Left colon (tissue), 2 donors: ENCODE measurements around the gene TRO. TPM values are rescaled to one million over a fixed set of nuclear protein-coding genes. Genes with fewer than 3 reads are reported as not detected.

Experiments
- ATAC-seq: fragments of 200-7000 bp; cut with Tn5 transposase; one replicate; pipeline ENCODE4 v1.9.1; 2020; ENCODE audit warnings: mild to moderate bottlenecking, moderate library complexity
- DNase-seq, 2 donors: peaks; one replicate each; pipeline ENCODE4 v3.0.0-alpha.2; 2020
- intact Hi-C, 2 donors: fragments of 100-400 bp; cut with DNase I in 1 of 2; cut with micrococcal nuclease in 1 of 2; formaldehyde crosslinking; loops; one replicate each; pipeline versions ENCODE4 v1.11.2 to v1.14.0; 2022; cut with DNase I, micrococcal nuclease
- long read RNA-seq: library from polyadenylated mRNA; unstranded; transcript quantifications from one replicate; pipeline ENCODE4 v2.0.0, GENCODE V29; 2021
- total RNA-seq, 2 donors: library from RNA; stranded (reverse); fragmentation: NEBNext Ultra II Directional; extraction: Animal tissue kit (Norgen Biotek cat#: 25700); gene quantifications; one replicate each; pipeline ENCODE4 v1.2.1, GENCODE V29; 2021
- donor health status: DM: no; HTN: no; CAD: no.
- donor health status: DM: yes; HTN: yes; CAD: no.

The TRO gene
- 1 to 10 TPM; 1.5 to 2.1 TPM for total RNA-seq
- long read RNA-seq = 0 reads

GRCh38 chrX:54920610-54921426 lies at the start of gene TRO:
TRO (plus strand) TSS chrX:54920824; CDS start chrX:54922247, 1,423 bp downstream.
- ATAC-seq = no peak
- intact Hi-C loops = no loop called here
- DNase-seq = no peak

GRCh38 chrX:54885740-54886139 lies 34.9 kb upstream of the TRO start:
- no peak for ATAC-seq
- intact Hi-C loops = no loop called here
- DNase-seq = no peak

- DNase-seq (peak in 1 of 2 donors; percentile 32), ATAC-seq (peak; percentile 72)
- intact Hi-C loops = loop anchor here in 1 of 2 donors (10.0 kb wide), 1 partner anchor 163 kb away; no protein-coding TSS in a partner anchor
These were observed 29.1 kb upstream of the TRO start for GRCh38 chrX:54891573-54891972.

- ATAC-seq (no peak), DNase-seq (no peak)
- intact Hi-C loops = loop anchor here in 1 of 2 donors (10.0 kb wide), 1 partner anchor 161 kb away; no protein-coding TSS in a partner anchor
These were observed 26.5 kb upstream of the TRO start for GRCh38 chrX:54894159-54894558.

- no peak for DNase-seq
- intact Hi-C loops = no loop called here
- no peak for ATAC-seq
These were observed 10.7 kb upstream of the TRO start for GRCh38 chrX:54909941-54910340.

GRCh38 chrX:54921427-54922021 lies 900 bp downstream of the TRO start:
- peak; percentile 39 to 40 for DNase-seq
- intact Hi-C loops = no loop called here
- ATAC-seq = no peak

GRCh38 chrX:54922547-54922946 lies 1.9 kb downstream of the TRO start:
- no peak for DNase-seq
- intact Hi-C loops = no loop called here
- ATAC-seq = no peak

- intact Hi-C loops = no loop called here
- ATAC-seq = no peak
- DNase-seq = no peak
These were observed 2.8 kb downstream of the TRO start for GRCh38 chrX:54923376-54923775.

- ATAC-seq (no peak), DNase-seq (no peak)
- intact Hi-C loops = no loop called here
These were observed 6.4 kb downstream of the TRO start for GRCh38 chrX:54926978-54927377.

- intact Hi-C loops = no loop called here
- DNase-seq (no peak), ATAC-seq (no peak)
These were observed 8.3 kb downstream of the TRO start for GRCh38 chrX:54928876-54929275.

- no peak for ATAC-seq
- intact Hi-C loops = no loop called here
- DNase-seq = no peak
These were observed 9.8 kb downstream of the TRO start for GRCh38 chrX:54930291-54931049.

- intact Hi-C loops = no loop called here
- ATAC-seq (no peak), DNase-seq (no peak)
These were observed 10.5 kb downstream of the TRO start for GRCh38 chrX:54931107-54931506.

- no peak for ATAC-seq
- no peak for DNase-seq
- intact Hi-C loops = no loop called here
These were observed 12.7 kb downstream of the TRO start for GRCh38 chrX:54933150-54933826.

- DNase-seq (no peak), ATAC-seq (no peak)
- intact Hi-C loops = no loop called here
These were observed 13.4 kb downstream of the TRO start for GRCh38 chrX:54934058-54934457.

- intact Hi-C loops = no loop called here
- DNase-seq (no peak), ATAC-seq (no peak)
These were observed 14.3 kb downstream of the TRO start for GRCh38 chrX:54934890-54935289.

GRCh38 chrX:54935306-54935705 lies 14.7 kb downstream of the TRO start:
- ATAC-seq (no peak), DNase-seq (no peak)
- intact Hi-C loops = no loop called here

GRCh38 chrX:54937416-54937815 lies 16.8 kb downstream of the TRO start:
- intact Hi-C loops = no loop called here
- DNase-seq (no peak), ATAC-seq (no peak)

- no peak for ATAC-seq
These were observed 24.2 kb downstream of the TRO start for GRCh38 chrX:54944816-54945215.

GRCh38 chrX:54945224-54945623 lies 24.6 kb downstream of the TRO start:
- intact Hi-C loops = no loop called here
- ATAC-seq (no peak), DNase-seq (no peak)

More at GRCh38 chrX:54944816-54945215, 24.2 kb downstream of the TRO start:
- intact Hi-C loops = no loop called here
- DNase-seq = no peak
